Brain microvascular endothelial cell (primary cell): ENCODE data around the gene LSAMP.

Source experiments
- DNase-seq: peaks from one replicate; pipeline ENCODE4 v3.0.0-alpha.2; 2020
- H3K27ac ChIP-seq: fragments of 250-450 bp; sonication (Bioruptor Pico); 2 replicates; pipeline ENCODE4 v1.5.1; 2020; ENCODE audit warnings: mild to moderate bottlenecking, moderate library complexity
- H3K27me3 ChIP-seq: fragments of 250-450 bp; sonication (Bioruptor Pico); replicated peaks from 2 replicates; pipeline ENCODE4 v1.5.1; 2020; ENCODE audit warnings: mild to moderate bottlenecking
- H3K36me3 ChIP-seq: fragments of 250-450 bp; sonication (Bioruptor Pico); replicated peaks from 2 replicates; pipeline ENCODE4 v1.5.1; 2020; ENCODE audit warnings: mild to moderate bottlenecking
- H3K4me3 ChIP-seq: 2 replicates; pipeline ENCODE4 v1.5.1; 2011; ENCODE audit warnings: low read depth, mild to moderate bottlenecking, control low read depth, low read length, moderate library complexity
- CTCF ChIP-seq: IDR thresholded peaks from 2 replicates; pipeline ENCODE4 v1.5.1; 2011; ENCODE audit warnings: low read depth, mild to moderate bottlenecking, moderate library complexity, low read length, control low read depth, inconsistent platforms; ENCODE audit errors: missing control alignments
- in situ Hi-C: cut with HindIII; loops from 2 replicates; pipeline ENCODE4 v1.10.0; 2017; ENCODE audit warnings: low sequenced_read_pairs, low pct_ligation_motif_present

Gene LSAMP

GRCh38 chr3:115968871-115969270 lies 476.4 kb downstream of the LSAMP start:
- DNase-seq = no peak
- no peak for TF ChIP-seq CTCF
- Histone ChIP-seq H3K27me3 (no peaks in the 10 kb centered on the region), H3K27ac (no peak overlapping the region), H3K4me3 (no peak overlapping the region), H3K36me3 (no peaks in the 10 kb centered on the region)
- in situ Hi-C loops = no loop called here

DNA sequence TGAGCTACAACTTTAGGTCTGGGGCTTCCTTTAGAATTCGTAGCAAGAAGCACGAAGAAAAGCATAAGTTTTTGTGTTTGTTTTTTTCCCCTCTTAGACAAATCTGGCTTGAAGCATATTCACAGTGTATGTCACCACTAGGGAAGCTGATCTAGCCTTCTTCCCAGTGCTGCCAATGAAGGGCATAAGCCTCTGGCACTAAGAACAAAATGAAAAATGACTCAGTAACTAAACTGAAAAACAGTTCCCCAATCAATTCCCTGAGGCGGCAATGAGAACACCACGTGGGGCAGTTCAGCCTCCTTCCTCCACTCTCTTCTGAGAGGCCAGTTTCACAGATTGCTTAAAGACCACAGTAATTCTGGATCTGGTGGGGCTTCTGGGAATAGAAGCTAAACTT lies 483.9 kb downstream of the LSAMP start:
- in situ Hi-C loops = no loop called here
- H3K36me3 ChIP-seq = no peaks in the 10 kb centered on the region
- TF ChIP-seq CTCF = no peak
- H3K27me3 ChIP-seq = no peaks in the 10 kb centered on the region
- H3K27ac ChIP-seq = no peak overlapping the region
- DNase-seq = no peak
- H3K4me3 ChIP-seq = no peak overlapping the region

DNA sequence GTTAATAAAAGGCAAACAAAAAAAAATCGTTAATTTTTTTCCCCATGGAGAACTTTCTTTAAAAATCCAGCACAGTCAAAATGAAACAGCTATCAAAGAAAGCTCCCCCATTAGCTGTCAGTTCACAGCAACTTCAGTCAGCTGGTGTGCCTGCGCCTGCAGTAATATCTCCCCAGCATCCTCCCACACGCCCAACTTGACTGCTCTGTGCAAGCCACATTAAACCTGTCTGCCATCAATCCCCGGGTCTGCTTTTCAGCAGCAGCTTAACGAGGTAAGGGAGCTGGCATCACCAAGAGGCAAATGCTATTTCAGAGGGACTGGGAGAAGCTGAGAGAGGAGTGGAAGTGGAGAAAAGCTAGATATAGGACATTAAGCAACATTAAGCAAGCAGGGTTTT lies 484.5 kb downstream of the LSAMP start:
- no peak for TF ChIP-seq CTCF
- in situ Hi-C loops = no loop called here
- Histone ChIP-seq H3K27me3 (no peaks in the 10 kb centered on the region), H3K27ac (no peak overlapping the region), H3K4me3 (no peak overlapping the region), H3K36me3 (no peaks in the 10 kb centered on the region)
- no peak for DNase-seq

DNA sequence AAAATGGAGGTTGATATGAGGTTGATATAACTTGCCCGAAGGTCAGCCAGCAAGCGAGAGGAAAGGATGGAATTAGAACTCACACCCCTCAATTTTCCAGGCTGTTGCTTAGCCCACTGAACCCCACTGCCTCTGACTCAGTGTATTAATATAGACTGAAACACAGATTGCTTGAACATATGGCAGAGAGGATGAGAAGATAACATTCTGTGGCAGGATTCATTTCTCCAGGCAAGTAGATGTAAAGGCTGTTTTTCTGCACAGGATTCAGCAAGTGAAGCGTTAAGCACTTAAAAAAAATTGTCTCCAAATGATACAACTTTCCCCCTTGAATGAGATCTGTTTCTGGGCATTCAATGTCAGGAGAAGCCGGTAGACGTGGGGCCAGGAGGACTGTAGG lies 486.8 kb downstream of the LSAMP start:
- H3K27ac ChIP-seq = no peak overlapping the region
- no peak for TF ChIP-seq CTCF
- no peak overlapping the region for H3K4me3 ChIP-seq
- in situ Hi-C loops = no loop called here
- no peaks in the 10 kb centered on the region for H3K36me3 ChIP-seq
- no peak for DNase-seq
- H3K27me3 ChIP-seq = no peaks in the 10 kb centered on the region

DNA sequence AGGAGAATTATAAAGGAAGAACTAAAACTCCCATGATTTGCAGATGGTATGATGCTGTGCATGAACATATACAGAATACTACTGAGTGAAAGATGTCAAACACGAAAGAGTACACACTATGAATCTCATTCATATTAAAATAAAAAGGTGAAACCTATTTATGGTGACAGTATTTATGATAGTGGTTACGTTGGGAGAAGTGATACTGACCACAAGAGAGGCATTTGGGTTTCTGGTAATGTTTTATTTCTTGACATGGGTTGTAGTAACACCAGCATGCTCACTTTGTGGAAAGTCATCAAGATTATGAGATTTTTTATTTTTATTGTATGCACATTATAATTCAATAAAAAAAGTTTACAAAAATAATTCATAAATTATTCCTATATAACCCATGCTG lies 498.0 kb downstream of the LSAMP start:
- H3K36me3 ChIP-seq = no peaks in the 10 kb centered on the region

More for the DNA sequence above, 498.0 kb downstream of the LSAMP start:
- no peak for DNase-seq
- Histone ChIP-seq H3K27ac (no peak overlapping the region), H3K27me3 (no peaks in the 10 kb centered on the region), H3K4me3 (no peak overlapping the region)
- TF ChIP-seq CTCF = no peak
- in situ Hi-C loops = no loop called here
